Lung (tissue), 12 donors: Measurements from ENCODE around the gene FCER1G. TPM values are rescaled to one million over a fixed set of nuclear protein-coding genes. Genes with fewer than 3 reads are reported as not detected.

Experiments
- ATAC-seq: fragments of 200-7000 bp; cut with Tn5 transposase; one replicate; pipeline ENCODE4 v1.9.1; 2020; ENCODE audit warnings: moderate number of reproducible peaks; ENCODE audit not compliant: insufficient read depth, low FRiP score
- DNase-seq, 3 donors: peaks; one replicate each; pipeline ENCODE4 v3.0.0-alpha.2; 2013 to 2017
- H3K27ac ChIP-seq, 2 donors: one replicate each; pipeline ENCODE4 v1.5.1; 2013; ENCODE audit warnings: mild to moderate bottlenecking in 2 of 2, moderate library complexity in 2 of 2, control low read depth in 1 of 2, inconsistent platforms in 1 of 2, low read depth in 1 of 2, low read length in 1 of 2
- H3K27me3 ChIP-seq, 3 donors: one replicate each; pipeline ENCODE4 v1.5.1; 2013; ENCODE audit warnings: low read length in 2 of 3; ENCODE audit not compliant: control insufficient read depth in 3 of 3, insufficient read depth in 3 of 3
- H3K36me3 ChIP-seq, 4 donors: one replicate each; pipeline ENCODE4 v1.5.1; 2013; ENCODE audit warnings: low read length in 4 of 4, mild to moderate bottlenecking in 1 of 4, moderate library complexity in 1 of 4; ENCODE audit not compliant: control insufficient read depth in 4 of 4, insufficient read depth in 4 of 4
- H3K4me1 ChIP-seq, 5 donors: one replicate each; pipeline ENCODE4 v1.5.1; 2013; ENCODE audit warnings: low read length in 5 of 5, mild to moderate bottlenecking in 2 of 5, moderate library complexity in 1 of 5; ENCODE audit not compliant: control insufficient read depth in 5 of 5, insufficient read depth in 5 of 5
- H3K4me3 ChIP-seq: one replicate; pipeline ENCODE4 v1.5.1; 2013; ENCODE audit warnings: mild to moderate bottlenecking, control low read depth, moderate library complexity
- H3K9ac ChIP-seq, 2 donors: one replicate each; pipeline ENCODE4 v1.5.1; 2013; ENCODE audit warnings: low read length in 2 of 2, control low read depth in 1 of 2; ENCODE audit not compliant: insufficient read depth in 1 of 2
- H3K9me3 ChIP-seq, 4 donors: one replicate each; pipeline ENCODE4 v1.5.1; 2013; ENCODE audit warnings: low read length in 3 of 4, mild to moderate bottlenecking in 1 of 4, moderate library complexity in 1 of 4; ENCODE audit not compliant: control insufficient read depth in 4 of 4, insufficient read depth in 3 of 4
- WGBS, 2 donors: extraction: QIAGEN DNeasy Blood & Tissue Kit; methylation state at CpG; one replicate each; pipeline ENCODE4 v1.1.7; 2013; 5-methylcytosine and 5-hydroxymethylcytosine counted together
- polyA plus RNA-seq, 2 donors: library from polyadenylated mRNA; stranded (reverse); fragments of 200-250 nt; gene quantifications; one replicate each; pipeline ENCODE4 v1.2.1, GENCODE V29; 2013
- total RNA-seq, 2 donors: library from RNA; depleted of rRNA in 1 of 2; stranded (reverse); fragments of >200 nt in 1 of 2; gene quantifications; one replicate each; pipeline ENCODE4 v1.2.1, GENCODE V29; 2014 to 2021
- TF ChIP-seq, protein P1 (sequence below): IDR thresholded peaks from 2 replicates; pipeline ENCODE4 v1.5.1; 2012; ENCODE audit warnings: mild to moderate bottlenecking; ENCODE audit errors: control extremely low read depth, extremely low read depth
- donor health status: control.
- donor health status: control.
- donor health status: Bipolar disorder and iron deficiency.
- donor health status: healthy.
- donor health status: DM: yes; HTN: yes; CAD: no.

Gene FCER1G
- total and polyA plus RNA-seq, 4 donors, result 41.6 to 1,998 (median 222) TPM

DNA sequence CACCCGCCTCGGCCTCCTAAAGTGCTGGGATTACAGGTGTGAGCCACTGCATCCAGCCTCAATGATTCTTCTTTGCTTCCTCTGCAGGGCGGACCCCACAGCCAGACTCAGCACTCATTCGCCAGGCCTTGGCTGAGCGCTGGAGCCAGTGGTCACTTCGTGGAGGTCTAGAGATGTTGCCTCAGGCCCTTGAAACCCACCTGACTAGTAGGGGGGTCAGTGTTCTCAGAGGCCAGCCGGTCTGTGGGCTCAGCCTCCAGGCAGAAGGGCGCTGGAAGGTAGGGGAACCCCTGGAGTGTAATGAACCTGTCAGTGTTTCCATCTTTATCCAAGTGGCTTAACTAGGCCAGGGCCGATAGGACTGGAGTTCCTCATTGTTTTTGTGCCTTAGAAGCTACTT is 46.2 kb upstream of the FCER1G start:
- Histone ChIP-seq H3K9me3 (no peaks in the 10 kb centered on the region), H3K27me3 (no peaks in the 10 kb centered on the region), H3K9ac (no peak overlapping the region), H3K4me3 (no peak overlapping the region), H3K27ac (no peak overlapping the region), H3K4me1 (peaks cover 4 to 21% (median 7%) of the 10 kb centered on the region in 5 donors), H3K36me3 (peaks cover 3 to 33% (median 28%) of the 10 kb centered on the region in 4 donors)
- ATAC-seq (no peak), DNase-seq (no peak)
- WGBS, 2 donors, result 92 to 95% methylated on average over 9 of the region's 9 CpGs
- TF ChIP-seq, protein P1, sequence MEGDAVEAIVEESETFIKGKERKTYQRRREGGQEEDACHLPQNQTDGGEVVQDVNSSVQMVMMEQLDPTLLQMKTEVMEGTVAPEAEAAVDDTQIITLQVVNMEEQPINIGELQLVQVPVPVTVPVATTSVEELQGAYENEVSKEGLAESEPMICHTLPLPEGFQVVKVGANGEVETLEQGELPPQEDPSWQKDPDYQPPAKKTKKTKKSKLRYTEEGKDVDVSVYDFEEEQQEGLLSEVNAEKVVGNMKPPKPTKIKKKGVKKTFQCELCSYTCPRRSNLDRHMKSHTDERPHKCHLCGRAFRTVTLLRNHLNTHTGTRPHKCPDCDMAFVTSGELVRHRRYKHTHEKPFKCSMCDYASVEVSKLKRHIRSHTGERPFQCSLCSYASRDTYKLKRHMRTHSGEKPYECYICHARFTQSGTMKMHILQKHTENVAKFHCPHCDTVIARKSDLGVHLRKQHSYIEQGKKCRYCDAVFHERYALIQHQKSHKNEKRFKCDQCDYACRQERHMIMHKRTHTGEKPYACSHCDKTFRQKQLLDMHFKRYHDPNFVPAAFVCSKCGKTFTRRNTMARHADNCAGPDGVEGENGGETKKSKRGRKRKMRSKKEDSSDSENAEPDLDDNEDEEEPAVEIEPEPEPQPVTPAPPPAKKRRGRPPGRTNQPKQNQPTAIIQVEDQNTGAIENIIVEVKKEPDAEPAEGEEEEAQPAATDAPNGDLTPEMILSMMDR, result no peak

DNA sequence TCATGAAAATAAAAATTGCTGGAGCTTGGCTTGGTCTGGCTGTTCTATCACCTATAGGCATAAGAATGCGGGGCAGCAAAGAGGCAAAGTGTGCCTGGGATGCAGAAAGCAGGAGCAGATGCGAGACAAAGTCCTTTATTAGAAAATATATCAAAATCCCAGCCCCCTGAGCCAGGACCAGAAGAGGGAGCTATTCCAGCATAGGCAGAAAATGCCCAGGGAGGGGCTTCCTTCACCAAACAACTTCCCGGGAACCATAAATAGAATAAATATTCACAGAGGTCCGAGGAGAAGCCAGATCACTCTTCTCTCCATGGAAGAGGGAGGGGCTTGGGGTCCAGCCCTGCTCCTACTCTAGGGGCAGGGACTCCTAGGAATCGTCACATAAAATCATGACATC is 43.9 kb upstream of the FCER1G start:
- no peak overlapping the region for H3K9ac ChIP-seq
- ATAC-seq (no peak), DNase-seq (no peak)
- H3K9me3 ChIP-seq, result no peaks in the 10 kb centered on the region
- H3K27ac ChIP-seq, result no peak overlapping the region
- peaks cover 7 to 44% (median 37%) of the 10 kb centered on the region in 4 donors for H3K36me3 ChIP-seq
- TF ChIP-seq, protein P1, result no peak
- WGBS, 2 donors, result 63 to 84% methylated on average over 5 of the region's 5 CpGs
- H3K4me1 ChIP-seq, result peaks cover 0 to 13% (median 9%) of the 10 kb centered on the region in 5 donors
- H3K27me3 ChIP-seq, result no peaks in the 10 kb centered on the region
- no peak overlapping the region for H3K4me3 ChIP-seq

DNA sequence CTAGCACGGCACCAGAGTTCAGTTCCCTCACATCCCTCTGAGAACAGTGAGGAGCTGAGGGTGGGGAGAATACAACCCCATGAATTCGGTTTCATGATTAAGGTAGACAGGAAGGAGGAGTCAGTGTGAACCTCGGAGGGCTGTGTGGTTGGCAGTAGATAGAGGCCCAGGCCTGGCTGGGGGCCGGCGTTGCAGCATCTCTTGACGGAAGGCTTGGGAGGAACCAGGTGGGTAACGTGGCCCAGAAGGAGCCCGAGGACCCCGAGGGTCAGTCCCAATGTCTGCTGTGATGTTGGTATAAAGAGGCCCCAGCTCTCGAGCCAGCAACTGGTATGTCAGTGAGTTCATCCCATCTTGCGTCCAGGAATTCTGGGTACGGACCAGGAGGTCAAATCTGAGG is 43.4 kb upstream of the FCER1G start:
- Histone ChIP-seq H3K27ac (peak overlapping the region in 1 of 2 donors; percentile 9), H3K27me3 (no peaks in the 10 kb centered on the region), H3K4me1 (peaks cover 0 to 18% (median 9%) of the 10 kb centered on the region in 5 donors), H3K9me3 (no peaks in the 10 kb centered on the region), H3K36me3 (peaks cover 7 to 44% (median 37%) of the 10 kb centered on the region in 4 donors), H3K9ac (no peak overlapping the region), H3K4me3 (no peak overlapping the region)
- TF ChIP-seq, protein P1, result no peak
- WGBS, 2 donors, result 87 to 91% methylated on average over 12 of the region's 12 CpGs
- ATAC-seq (no peak), DNase-seq (no peak)

DNA sequence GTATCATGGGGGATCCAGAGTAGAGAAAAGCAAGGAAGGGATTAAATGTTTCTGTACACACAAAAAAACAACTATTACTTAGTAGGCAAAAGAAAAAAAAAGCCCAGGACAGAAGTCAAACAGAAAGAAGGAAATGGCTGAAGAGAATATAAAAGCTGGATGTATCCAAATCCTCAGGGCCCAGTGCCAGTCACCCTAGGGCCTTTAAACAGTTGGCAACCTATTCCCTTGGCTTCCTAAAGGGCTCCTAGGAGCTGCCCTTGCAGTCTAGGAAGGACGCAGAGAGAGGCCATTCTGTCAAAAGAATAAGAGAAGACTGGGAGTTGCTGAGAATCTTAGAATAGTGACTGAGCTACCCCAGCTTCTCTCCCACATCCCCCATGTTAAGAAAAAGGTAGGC is 42.7 kb upstream of the FCER1G start:
- no peak overlapping the region for H3K27ac ChIP-seq

More for the DNA sequence above, 42.7 kb upstream of the FCER1G start:
- H3K4me1 ChIP-seq, result peaks cover 0 to 15% (median 8%) of the 10 kb centered on the region in 5 donors
- H3K4me3 ChIP-seq, result no peak overlapping the region
- H3K9me3 ChIP-seq, result no peaks in the 10 kb centered on the region
- TF ChIP-seq, protein P1, result no peak
- H3K27me3 ChIP-seq, result no peaks in the 10 kb centered on the region
- no peak overlapping the region for H3K9ac ChIP-seq
- H3K36me3 ChIP-seq, result peaks cover 7 to 47% (median 37%) of the 10 kb centered on the region in 4 donors
- 88 to 92% methylated on average over 1 of the region's 1 CpG for WGBS, 2 donors
- DNase-seq, result no peak
- ATAC-seq, result no peak
